Keratinocyte (primary cell): ENCODE results near the gene CREG2. TPM values are rescaled to one million over a fixed set of nuclear protein-coding genes. Genes with fewer than 3 reads are reported as not detected.

Experiments used
- DNase-seq: peaks from one replicate; pipeline ENCODE4 v3.0.0-alpha.2; 2011; ENCODE audit warnings: low read depth, missing footprints, low spot score
- FAIRE-seq: peaks from 2 replicates; lab custom pipeline; 2011; peaks lifted over from hg19 to GRCh38; lab: Jason Lieb, UNC
- H2AFZ ChIP-seq: 2 replicates; pipeline ENCODE4 v1.6.0; 2012; ENCODE audit warnings: low read length, control low read depth, inconsistent platforms; ENCODE audit not compliant: control insufficient read depth
- H3K27ac ChIP-seq: 2 replicates; pipeline ENCODE4 v1.5.1; 2011; ENCODE audit warnings: low read length; ENCODE audit not compliant: control insufficient read depth, insufficient read depth
- H3K27me3 ChIP-seq: 3 replicates; pipeline ENCODE4 v1.6.0; 2011; ENCODE audit warnings: low read length; ENCODE audit not compliant: control insufficient read depth, insufficient read depth; ENCODE audit errors: extremely low read depth
- H3K36me3 ChIP-seq, 2 experiments: 2 replicates in 1 of 2; 3 replicates in 1 of 2; pipeline ENCODE4 v1.5.1; 2011; ENCODE audit warnings: low read length in 2 of 2, mild to moderate bottlenecking in 1 of 2; ENCODE audit not compliant: control insufficient read depth in 2 of 2, insufficient read depth in 2 of 2; ENCODE audit errors: extremely low read depth in 1 of 2
- H3K4me1 ChIP-seq: 3 replicates; pipeline ENCODE4 v1.5.1; 2011; ENCODE audit warnings: low read length; ENCODE audit not compliant: control insufficient read depth, insufficient read depth; ENCODE audit errors: extremely low read depth
- H3K4me2 ChIP-seq: 3 replicates; pipeline ENCODE4 v1.6.0; 2011; ENCODE audit warnings: low read depth, low read length; ENCODE audit not compliant: control insufficient read depth, insufficient read depth; ENCODE audit errors: extremely low read depth
- H3K4me3 ChIP-seq, 3 experiments: fragments of 200-600 bp in 1 of 3; sonication (generic) in 1 of 3; 2 replicates in 2 of 3; 3 replicates in 1 of 3; pipeline ENCODE4 v1.5.1; 2011 to 2016; ENCODE audit warnings: low read length in 3 of 3, mild to moderate bottlenecking in 3 of 3, control low read depth in 2 of 3, inconsistent platforms in 1 of 3, low read depth in 1 of 3, mixed read lengths in 1 of 3, mixed run types in 1 of 3, moderate library complexity in 1 of 3; ENCODE audit not compliant: control insufficient read depth in 2 of 3, insufficient read depth in 2 of 3; ENCODE audit errors: extremely low read depth in 1 of 3
- H3K79me2 ChIP-seq: 2 replicates; pipeline ENCODE4 v1.6.0; 2012; ENCODE audit warnings: low read length; ENCODE audit not compliant: control insufficient read depth, insufficient read depth
- H3K9ac ChIP-seq: 3 replicates; pipeline ENCODE4 v1.6.0; 2011; ENCODE audit warnings: low read length; ENCODE audit not compliant: control insufficient read depth, insufficient read depth; ENCODE audit errors: extremely low read depth
- H3K9me1 ChIP-seq: 3 replicates; pipeline ENCODE4 v1.6.0; 2011; ENCODE audit warnings: low read length; ENCODE audit not compliant: control insufficient read depth, insufficient read depth; ENCODE audit errors: extremely low read depth
- H3K9me3 ChIP-seq: 2 replicates; pipeline ENCODE4 v1.5.1; 2012; ENCODE audit warnings: low read depth, low read length; ENCODE audit not compliant: control insufficient read depth
- H4K20me1 ChIP-seq: 3 replicates; pipeline ENCODE4 v1.6.0; 2011; ENCODE audit warnings: low read length; ENCODE audit not compliant: control insufficient read depth, insufficient read depth; ENCODE audit errors: extremely low read depth
- CTCF ChIP-seq, 3 experiments: IDR thresholded peaks in 1 of 3; conservative IDR thresholded peaks in 1 of 3; optimal IDR thresholded peaks in 1 of 3; 2 replicates in 2 of 3; 3 replicates in 1 of 3; pipeline versions ENCODE3 to v1.5.1; 2011; ENCODE audit warnings: low read length in 3 of 3, mild to moderate bottlenecking in 3 of 3, moderate library complexity in 2 of 3, control low read depth in 1 of 3, inconsistent platforms in 1 of 3; ENCODE audit not compliant: insufficient read depth in 2 of 3; ENCODE audit errors: extremely low read depth in 1 of 3
- EZH2 ChIP-seq: IDR thresholded peaks from one replicate; pipeline ENCODE4 v1.6.1; 2012; ENCODE audit warnings: inconsistent platforms, mild to moderate bottlenecking, low read length, moderate library complexity
- dilution Hi-C: fragments of 300-500 bp; cut with MboI; formaldehyde crosslinking; loops from one replicate; pipeline ENCODE4 v1.7.0; 2020; ENCODE audit warnings: low sequenced_read_pairs; ENCODE audit not compliant: extremely low pct_ligation_motif_present
- polyA plus RNA-seq, 5 experiments: library from polyadenylated mRNA; depleted of rRNA in 3 of 5; stranded (reverse) in 3 of 5; stranded (forward) in 1 of 5; unstranded in 1 of 5; fragments of >200 nt; gene quantifications; 1 replicate in 1 of 5; 2 replicates in 3 of 5; 3 replicates in 1 of 5; pipeline versions ENCODE4 v1.2.1 to v1.2.3, GENCODE V29; 2011 to 2012; ENCODE audit warnings: missing spikeins in 2 of 5, low read depth in 1 of 5, low replicate concordance in 1 of 5

CREG2 gene
- polyA plus RNA-seq, 1 donor (not counting 4 experiments of a cell fraction or from before 2014, with no cell fraction given), result 1.7 TPM

GRCh38 chr2:101431486-101431885, 44.2 kb upstream of the CREG2 start:
- H3K4me1 ChIP-seq, result peaks cover 8% of the 10 kb centered on the region
- H2AFZ ChIP-seq, result no peak overlapping the region
- FAIRE-seq (no peak), DNase-seq (no peak)
- H4K20me1 ChIP-seq, result no peaks in the 10 kb centered on the region
- no peaks in the 10 kb centered on the region for H3K9me3 ChIP-seq
- dilution Hi-C loops, result no loop called here
- no peaks in the 10 kb centered on the region for H3K79me2 ChIP-seq
- H3K27ac ChIP-seq, result no peak overlapping the region
- no peaks in the 10 kb centered on the region for H3K36me3 ChIP-seq
- no peak overlapping the region for H3K9ac ChIP-seq
- no peaks in the 10 kb centered on the region for H3K27me3 ChIP-seq
- no peak for TF ChIP-seq CTCF (optimal IDR thresholded peaks at IDR 0.05 in 1 of 3, IDR thresholded peaks at IDR 0.05 in 1 of 3, conservative IDR thresholded peaks at IDR 0.05 in 1 of 3; ENCODE audit: extremely low read depth in 1 of 3, insufficient read depth in 2 of 3, low read length in 3 of 3)
- no peak for TF ChIP-seq EZH2
- no peak overlapping the region for H3K4me3 ChIP-seq
- no peaks in the 10 kb centered on the region for H3K9me1 ChIP-seq
- H3K4me2 ChIP-seq, result no peak overlapping the region

GRCh38 chr2:101430156-101430555, 42.9 kb upstream of the CREG2 start:
- Histone ChIP-seq H3K4me3 (no peak overlapping the region), H3K27me3 (no peaks in the 10 kb centered on the region), H3K9me1 (no peaks in the 10 kb centered on the region), H3K9ac (no peak overlapping the region), H2AFZ (no peak overlapping the region), H3K4me1 (peaks cover 3% of the 10 kb centered on the region), H3K9me3 (no peaks in the 10 kb centered on the region), H3K36me3 (no peaks in the 10 kb centered on the region), H3K4me2 (no peak overlapping the region), H3K79me2 (no peaks in the 10 kb centered on the region), H4K20me1 (no peaks in the 10 kb centered on the region), H3K27ac (no peak overlapping the region)
- FAIRE-seq, result no peak
- dilution Hi-C loops, result no loop called here
- no peak for DNase-seq
- TF ChIP-seq EZH2 (no peak), CTCF (optimal IDR thresholded peaks at IDR 0.05 in 1 of 3, IDR thresholded peaks at IDR 0.05 in 1 of 3, conservative IDR thresholded peaks at IDR 0.05 in 1 of 3; ENCODE audit: extremely low read depth in 1 of 3, insufficient read depth in 2 of 3, low read length in 3 of 3) (no peak)
